Stimulated activated effector memory CD8-positive, alpha-beta T cell treated with anti-CD3 and anti-CD28 coated beads, Interleukin-12 subunit alpha, Interleukin-12 subunit beta, amount 100 ng/mL, for 72 hours (primary cell): ENCODE measurements around the gene LRRC59.

Experiments used
- ATAC-seq: fragments of 150-1000 bp; cut with Tn5 transposase; 2 replicates; pipeline ENCODE4 v1.10.0; 2021
- DNase-seq, 2 donors: peaks; one replicate each; pipeline ENCODE4 v3.0.0; 2021 to 2022; ENCODE audit warnings: low spot score in 2 of 2
- H3K27ac Mint-ChIP-seq: one replicate; pipeline ENCODE4 v1.8.0; 2022; ENCODE audit warnings: mild to moderate bottlenecking, mixed read lengths
- H3K36me3 Mint-ChIP-seq: one replicate; pipeline ENCODE4 v1.8.0; 2022; ENCODE audit warnings: mild to moderate bottlenecking, mixed read lengths
- H3K4me1 Mint-ChIP-seq: one replicate; pipeline ENCODE4 v1.8.0; 2022; ENCODE audit warnings: mixed read lengths
- H3K4me3 Mint-ChIP-seq: one replicate; pipeline ENCODE4 v1.8.0; 2022; ENCODE audit warnings: mild to moderate bottlenecking, mixed read lengths
- H3K9me3 Mint-ChIP-seq: one replicate; pipeline ENCODE4 v1.8.0; 2022; ENCODE audit warnings: mixed read lengths

LRRC59 gene

GRCh38 chr17:50363217-50364060 lies 33.9 kb downstream of the LRRC59 start:
- no peak for ATAC-seq
- H3K4me3 Mint-ChIP-seq = no peak overlapping the region
- peak in 1 of 2 donors; percentile 49 for DNase-seq
- peaks cover 21% of the 10 kb centered on the region for H3K4me1 Mint-ChIP-seq
- H3K27ac Mint-ChIP-seq = no peak overlapping the region
- H3K36me3 Mint-ChIP-seq = peaks cover 55% of the 10 kb centered on the region
- no peaks in the 10 kb centered on the region for H3K9me3 Mint-ChIP-seq

DNA sequence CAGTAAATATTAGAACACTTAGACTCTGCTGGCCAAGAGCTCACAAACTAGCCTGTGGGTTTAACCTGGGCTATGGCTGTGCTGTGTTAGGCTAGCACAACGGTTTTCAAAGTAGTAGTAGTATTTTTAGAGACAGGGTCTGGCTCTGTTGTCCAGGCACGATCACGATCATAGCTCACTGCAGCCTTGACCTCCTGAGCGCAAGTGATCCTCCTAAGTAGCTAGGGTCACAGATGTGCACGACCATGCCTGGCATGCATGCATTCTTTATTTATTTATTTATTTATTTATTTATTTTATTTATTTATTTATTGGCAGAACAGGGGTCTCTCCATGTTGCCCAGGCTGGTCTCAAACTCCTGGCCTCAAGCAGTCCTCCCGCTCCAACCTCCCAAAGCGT lies 34.7 kb downstream of the LRRC59 start:
- no peak overlapping the region for H3K27ac Mint-ChIP-seq
- no peak for ATAC-seq
- no peak overlapping the region for H3K4me3 Mint-ChIP-seq

GRCh38 chr17:50361561-50362480 lies 35.5 kb downstream of the LRRC59 start:
- Mint-ChIP-seq H3K27ac (peak overlapping the region; percentile 88), H3K9me3 (no peaks in the 10 kb centered on the region), H3K4me1 (peaks cover 21% of the 10 kb centered on the region), H3K4me3 (no peak overlapping the region), H3K36me3 (peaks cover 58% of the 10 kb centered on the region)
- DNase-seq (peak; percentile 26 to 70), ATAC-seq (peak; percentile 82)

More for the DNA sequence above, 34.7 kb downstream of the LRRC59 start:
- peaks cover 55% of the 10 kb centered on the region for H3K36me3 Mint-ChIP-seq
- peaks cover 21% of the 10 kb centered on the region for H3K4me1 Mint-ChIP-seq
- no peaks in the 10 kb centered on the region for H3K9me3 Mint-ChIP-seq
- no peak for DNase-seq

DNA sequence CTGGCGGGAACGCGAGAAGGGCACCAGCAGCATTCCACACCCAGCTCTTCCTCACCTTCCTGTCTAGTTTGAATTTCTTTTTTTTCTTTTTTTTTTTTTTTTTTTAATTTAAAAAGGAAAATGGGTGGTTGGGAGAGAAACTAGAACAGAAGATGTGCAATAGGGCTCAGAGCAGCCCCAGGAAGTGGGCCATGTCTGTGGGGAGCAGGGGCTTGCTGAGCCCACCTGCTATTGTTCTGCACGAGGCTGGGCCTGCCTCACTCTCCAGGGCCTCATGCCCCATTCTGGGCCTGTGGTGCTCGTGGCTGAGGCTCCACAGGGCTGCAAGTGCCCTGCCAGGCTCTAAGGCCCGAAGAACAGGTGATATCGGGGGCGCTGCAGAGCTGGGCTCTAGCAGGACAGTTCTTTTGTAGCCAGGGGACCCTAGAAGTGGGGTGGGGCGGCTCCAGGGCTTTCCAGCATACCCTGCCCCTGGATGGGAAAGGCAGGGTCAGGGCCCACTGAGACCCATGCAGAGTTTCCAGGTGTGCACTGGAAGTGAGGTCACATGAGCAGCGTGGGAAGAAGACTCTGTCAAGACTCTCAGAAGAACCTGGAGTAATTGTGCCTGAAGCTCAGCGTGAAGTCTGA lies 36.7 kb downstream of the LRRC59 start:
- DNase-seq (no peak), ATAC-seq (no peak)
- peaks cover 19% of the 10 kb centered on the region for H3K4me1 Mint-ChIP-seq
- H3K36me3 Mint-ChIP-seq = peaks cover 66% of the 10 kb centered on the region
- H3K4me3 Mint-ChIP-seq = no peak overlapping the region
- H3K9me3 Mint-ChIP-seq = no peaks in the 10 kb centered on the region
- peak overlapping the region; percentile 88 for H3K27ac Mint-ChIP-seq

- Mint-ChIP-seq H3K36me3 (peaks cover 66% of the 10 kb centered on the region), H3K4me1 (peaks cover 15% of the 10 kb centered on the region), H3K9me3 (no peaks in the 10 kb centered on the region), H3K27ac (peak overlapping the region; percentile 88), H3K4me3 (no peak overlapping the region)
- DNase-seq (peak in 1 of 2 donors; percentile 49), ATAC-seq (no peak)
Measured at GRCh38 chr17:50359998-50360461, 37.3 kb downstream of the LRRC59 start.

- H3K4me3 Mint-ChIP-seq = no peak overlapping the region
- H3K4me1 Mint-ChIP-seq = peaks cover 15% of the 10 kb centered on the region
- H3K27ac Mint-ChIP-seq = peak overlapping the region; percentile 61
- no peaks in the 10 kb centered on the region for H3K9me3 Mint-ChIP-seq
- ATAC-seq (no peak), DNase-seq (no peak)
- H3K36me3 Mint-ChIP-seq = peaks cover 74% of the 10 kb centered on the region
Measured at GRCh38 chr17:50359005-50359699, 38.2 kb downstream of the LRRC59 start.

GRCh38 chr17:50358177-50358576 lies 39.1 kb downstream of the LRRC59 start:
- peaks cover 17% of the 10 kb centered on the region for H3K4me1 Mint-ChIP-seq
- peak overlapping the region; percentile 61 for H3K27ac Mint-ChIP-seq
- DNase-seq (no peak), ATAC-seq (no peak)
- H3K4me3 Mint-ChIP-seq = no peak overlapping the region
- no peaks in the 10 kb centered on the region for H3K9me3 Mint-ChIP-seq
- peaks cover 83% of the 10 kb centered on the region for H3K36me3 Mint-ChIP-seq

- Mint-ChIP-seq H3K36me3 (peaks cover 84% of the 10 kb centered on the region), H3K27ac (no peak overlapping the region), H3K4me1 (peaks cover 20% of the 10 kb centered on the region), H3K4me3 (no peak overlapping the region), H3K9me3 (no peaks in the 10 kb centered on the region)
- DNase-seq (no peak), ATAC-seq (no peak)
Measured at GRCh38 chr17:50356892-50357510, 40.3 kb downstream of the LRRC59 start.

- Mint-ChIP-seq H3K4me1 (peaks cover 22% of the 10 kb centered on the region), H3K4me3 (no peak overlapping the region), H3K9me3 (no peaks in the 10 kb centered on the region), H3K36me3 (peaks cover 84% of the 10 kb centered on the region), H3K27ac (no peak overlapping the region)
- no peak for ATAC-seq
- DNase-seq = no peak
Measured at GRCh38 chr17:50356418-50356817, 40.9 kb downstream of the LRRC59 start.

GRCh38 chr17:50355701-50356341 lies 41.5 kb downstream of the LRRC59 start:
- H3K9me3 Mint-ChIP-seq = no peaks in the 10 kb centered on the region
- no peak overlapping the region for H3K27ac Mint-ChIP-seq
- no peak overlapping the region for H3K4me3 Mint-ChIP-seq
- H3K36me3 Mint-ChIP-seq = peaks cover 82% of the 10 kb centered on the region
- no peak for DNase-seq
- H3K4me1 Mint-ChIP-seq = peaks cover 28% of the 10 kb centered on the region
- no peak for ATAC-seq

GRCh38 chr17:50355336-50355700 lies 42.0 kb downstream of the LRRC59 start:
- Mint-ChIP-seq H3K27ac (peak overlapping the region; percentile 43), H3K4me3 (no peak overlapping the region), H3K9me3 (no peaks in the 10 kb centered on the region), H3K4me1 (peaks cover 33% of the 10 kb centered on the region), H3K36me3 (peaks cover 81% of the 10 kb centered on the region)
- no peak for DNase-seq
- no peak for ATAC-seq

- Mint-ChIP-seq H3K9me3 (no peaks in the 10 kb centered on the region), H3K27ac (peak overlapping the region; percentile 43), H3K4me3 (no peak overlapping the region), H3K4me1 (peaks cover 34% of the 10 kb centered on the region), H3K36me3 (peaks cover 77% of the 10 kb centered on the region)
- no peak for DNase-seq
- ATAC-seq = no peak
Measured at GRCh38 chr17:50354776-50355175, 42.5 kb downstream of the LRRC59 start.

DNA sequence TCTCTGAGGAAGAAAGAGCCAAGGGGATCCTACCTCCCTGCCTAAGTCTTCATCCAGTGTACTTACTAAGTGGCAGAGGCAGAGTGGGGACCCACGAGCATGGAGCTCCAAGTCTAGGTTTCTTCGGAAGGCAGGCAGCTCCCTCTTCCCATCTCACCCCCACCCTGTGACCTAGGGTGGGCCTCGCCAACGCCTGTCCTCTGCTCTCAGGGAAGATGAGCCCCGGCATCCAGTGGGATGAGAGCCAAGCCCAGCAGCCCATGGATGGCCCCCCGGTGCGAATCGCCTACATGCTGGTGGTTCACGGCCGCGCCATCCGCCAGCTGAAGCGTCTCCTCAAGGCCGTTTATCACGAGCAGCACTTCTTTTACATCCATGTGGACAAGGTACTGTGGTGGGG lies 43.1 kb downstream of the LRRC59 start:
- no peak for ATAC-seq
- Mint-ChIP-seq H3K4me1 (peaks cover 37% of the 10 kb centered on the region), H3K4me3 (no peak overlapping the region), H3K36me3 (peaks cover 75% of the 10 kb centered on the region), H3K9me3 (no peaks in the 10 kb centered on the region), H3K27ac (peak overlapping the region; percentile 34)
- no peak for DNase-seq

- Mint-ChIP-seq H3K9me3 (no peaks in the 10 kb centered on the region), H3K4me3 (no peak overlapping the region), H3K27ac (peak overlapping the region; percentile 85), H3K36me3 (peaks cover 70% of the 10 kb centered on the region), H3K4me1 (peaks cover 39% of the 10 kb centered on the region)
- ATAC-seq (no peak), DNase-seq (no peak)
Measured at GRCh38 chr17:50353600-50354195, 43.6 kb downstream of the LRRC59 start.
